HepG2 (cell line): ENCODE results near the gene RASD1. TPM values are rescaled to one million over a fixed set of nuclear protein-coding genes. Genes with fewer than 3 reads are reported as not detected.

Experiments
- ATAC-seq: fragments of 200-7000 bp; cut with Tn5 transposase; 3 replicates; pipeline ENCODE4 v1.9.1; 2020; ENCODE audit warnings: mild to moderate bottlenecking, moderate library complexity
- BruUV-seq: library from RNA; stranded (reverse); fragments of 400-500 nt; replicated peaks from 2 replicates; lab custom pipeline; 2021; lab: Mats Ljungman, UMichigan
- CTCF ChIA-PET: fragments of 300-600 bp; formaldehyde crosslinking; extraction: SDS; loops from one replicate; lab custom pipeline; 2021; ENCODE audit warnings: low total read pairs, inconsistent platforms, low intra/inter-chr PET ratio; lab: Yijun Ruan, JAX
- POLR2A ChIA-PET: fragments of 350-600 bp; sonication (Branson Sonifier 250); formaldehyde crosslinking; loops from one replicate; lab custom pipeline; 2020; ENCODE audit warnings: antibody characterized with exemption, inconsistent platforms; lab: Yijun Ruan, JAX
- DNase-seq: peaks from one replicate; pipeline ENCODE4 v3.0.0-alpha.2; 2015; ENCODE audit warnings: low spot score
- FAIRE-seq: peaks from 3 replicates; lab custom pipeline; 2011; peaks lifted over from hg19 to GRCh38; lab: Jason Lieb, UNC
- H2AFZ ChIP-seq: one replicate; pipeline ENCODE4 v1.6.1; 2011; ENCODE audit warnings: low read length, inconsistent platforms
- H3K27ac ChIP-seq: fragments of 300-600 bp; 3 replicates; pipeline ENCODE4 v1.8.0; 2011; ENCODE audit warnings: mixed run types, mild to moderate bottlenecking, mixed read lengths, low read length, inconsistent platforms; ENCODE audit not compliant: insufficient read depth; ENCODE audit errors: extremely low read length
- H3K27me3 ChIP-seq, 2 experiments: fragments of 200-600 bp in 1 of 2; 2 replicates in 1 of 2; 3 replicates in 1 of 2; pipeline versions ENCODE4 v1.6.0 to v1.8.0; 2011; ENCODE audit warnings: low read length in 2 of 2, mild to moderate bottlenecking in 2 of 2, moderate library complexity in 2 of 2, inconsistent platforms in 1 of 2; ENCODE audit not compliant: insufficient read depth in 2 of 2, control insufficient read depth in 1 of 2
- H3K36me3 ChIP-seq, 2 experiments: fragments of 200-600 bp in 1 of 2; replicated peaks in 1 of 2; 2 replicates in 1 of 2; 3 replicates in 1 of 2; pipeline versions ENCODE4 v1.5.1 to v1.8.0; 2011; ENCODE audit warnings: low read length in 2 of 2, inconsistent platforms in 1 of 2; ENCODE audit not compliant: insufficient read depth in 2 of 2, control insufficient read depth in 1 of 2
- H3K4me1 ChIP-seq: 2 replicates; pipeline ENCODE4 v1.5.1; 2012; ENCODE audit warnings: low read length, inconsistent platforms; ENCODE audit not compliant: insufficient read depth
- H3K4me2 ChIP-seq: 2 replicates; pipeline ENCODE4 v1.6.0; 2011; ENCODE audit warnings: low read depth, low read length, inconsistent platforms
- H3K4me3 ChIP-seq, 3 experiments: fragments of 200-600 bp in 1 of 3; sonication (generic), shearing (Covaris generic) in 1 of 3; replicated peaks in 1 of 3; 2 replicates each; pipeline ENCODE4 v1.5.1; 2011 to 2016; ENCODE audit warnings: low read length in 3 of 3, inconsistent platforms in 2 of 3, low read depth in 2 of 3, mild to moderate bottlenecking in 2 of 3, control low read depth in 1 of 3, mixed read lengths in 1 of 3; ENCODE audit not compliant: insufficient read depth in 1 of 3
- H3K79me2 ChIP-seq: one replicate; pipeline ENCODE4 v1.6.1; 2011; ENCODE audit warnings: low read length, inconsistent platforms; ENCODE audit not compliant: insufficient read depth
- H3K9ac ChIP-seq: 2 replicates; pipeline ENCODE4 v1.6.0; 2011; ENCODE audit warnings: mild to moderate bottlenecking, low read depth, low read length, inconsistent platforms; ENCODE audit not compliant: insufficient read depth
- H3K9me3 ChIP-seq: 2 replicates; pipeline ENCODE4 v1.5.1; 2012; ENCODE audit warnings: mild to moderate bottlenecking, low read length
- H4K20me1 ChIP-seq: 2 replicates; pipeline ENCODE4 v1.6.0; 2011; ENCODE audit warnings: inconsistent platforms, mild to moderate bottlenecking, low read length, moderate library complexity; ENCODE audit not compliant: insufficient read depth
- RBM22 ChIP-seq: fragments of 200-400 bp; formaldehyde crosslinking; optimal IDR thresholded peaks from 2 replicates; pipeline ENCODE3; 2017; ENCODE audit warnings: mild to moderate bottlenecking, low read length, moderate library complexity
- SOX13 ChIP-seq, 3 experiments: fragments of 450-650 bp in 1 of 3; sonication (generic) in 1 of 3; formaldehyde crosslinking in 1 of 3; IDR thresholded peaks in 2 of 3; conservative IDR thresholded peaks in 1 of 3; 2 replicates each; pipeline versions ENCODE4 v1.5.0 to v1.6.1; 2016 to 2020; ENCODE audit warnings: antibody characterized with exemption in 1 of 3, mild to moderate bottlenecking in 1 of 3, missing compliant biosample characterization in 1 of 3, missing genetic modification reagents in 1 of 3, moderate library complexity in 1 of 3
- WIZ ChIP-seq: sonication (generic); formaldehyde crosslinking; IDR thresholded peaks from 2 replicates; pipeline ENCODE4 v1.5.1; 2020; ENCODE audit warnings: mild to moderate bottlenecking, missing genetic modification reagents
- ZNF260 ChIP-seq: sonication (generic); formaldehyde crosslinking; IDR thresholded peaks from 2 replicates; pipeline ENCODE4 v1.4.0; 2020; ENCODE audit warnings: missing genetic modification reagents, low read depth, mild to moderate bottlenecking, borderline replicate concordance
- ZNF670 ChIP-seq: sonication (generic); formaldehyde crosslinking; IDR thresholded peaks from 2 replicates; pipeline ENCODE4 v1.8.0; 2022; ENCODE audit warnings: mild to moderate bottlenecking, missing genetic modification reagents, borderline replicate concordance
- ZNF749 ChIP-seq: sonication (generic); formaldehyde crosslinking; IDR thresholded peaks from 2 replicates; pipeline ENCODE4 v1.8.0; 2022; ENCODE audit warnings: mild to moderate bottlenecking, missing genetic modification reagents, moderate library complexity, borderline replicate concordance
- ZNF773 ChIP-seq: sonication (generic); formaldehyde crosslinking; IDR thresholded peaks from 2 replicates; pipeline ENCODE4 v1.4.0; 2020; ENCODE audit warnings: missing genetic modification reagents, borderline replicate concordance
- WGBS: methylation state at CpG from one replicate; pipeline ENCODE4 v1.1.6; 2017; ENCODE audit warnings: low lambda C conversion rate; 5-methylcytosine and 5-hydroxymethylcytosine counted together
- in situ Hi-C: cut with HindIII; loops from 2 replicates; pipeline ENCODE4 v1.10.0; 2017; ENCODE audit warnings: low pct_unique_long_range_greater_than_20kb; ENCODE audit not compliant: extremely low pct_ligation_motif_present
- intact Hi-C: fragments of 100-400 bp; cut with micrococcal nuclease; formaldehyde crosslinking; loops from one replicate; pipeline ENCODE4 v1.10.0; 2022; ENCODE audit not compliant: unreplicated experiment
- polyA plus RNA-seq, 8 experiments: library from polyadenylated mRNA; depleted of rRNA in 3 of 8; stranded (reverse) in 7 of 8; unstranded in 1 of 8; fragments of >200 nt; fragmentation: Illumina TruSeq in 4 of 8; extraction: Trizol in 4 of 8; gene quantifications; 2 replicates each; pipeline versions ENCODE4 v1.2.1 to v1.2.3, GENCODE V29; 2011 to 2016; ENCODE audit warnings: low read depth in 4 of 8, missing spikeins in 1 of 8, mixed read lengths in 1 of 8; ENCODE audit not compliant: insufficient read depth in 1 of 8
- total RNA-seq, 5 experiments: library from RNA; depleted of rRNA; stranded (reverse); fragments of >200 nt; fragmentation: Illumina TruSeq; extraction: Trizol; gene quantifications; 2 replicates each; pipeline ENCODE4 v1.2.3, GENCODE V29; 2016; ENCODE audit warnings: low read depth in 1 of 5
- TF ChIP-seq, protein P1 (sequence below): sonication (generic); formaldehyde crosslinking; conservative IDR thresholded peaks from 2 replicates; pipeline ENCODE4 v1.5.0; 2020; ENCODE audit warnings: missing genetic modification reagents

RASD1 gene
- total and polyA plus RNA-seq, 2 of the 13 experiments (the other 11 are each of a cell fraction or from before 2014, with no cell fraction given): 1.6 to 4.2 TPM

DNA sequence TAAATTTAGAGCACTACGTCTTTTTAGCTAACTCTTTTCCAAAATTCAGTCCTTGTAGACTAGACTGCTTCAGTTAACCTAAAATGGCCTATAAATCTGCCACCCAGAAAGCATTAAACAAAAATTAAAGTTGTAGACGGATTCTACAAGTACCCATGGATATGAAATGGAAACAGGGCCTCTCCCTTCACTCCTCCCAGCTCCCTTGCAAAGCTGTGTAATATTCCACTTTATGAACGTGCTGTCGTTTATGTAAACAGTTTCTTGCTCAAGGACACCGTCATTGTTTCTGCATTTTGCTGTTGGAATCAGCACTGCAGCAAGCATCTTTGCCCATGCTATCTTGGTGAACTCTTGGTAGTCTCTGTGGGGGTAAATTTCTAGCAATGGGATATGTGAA, 14.3 kb downstream of the RASD1 start:
- in situ Hi-C loops (no loop called here), intact Hi-C loops (no loop called here)
- BruUV-seq: no TSS peak
- Histone ChIP-seq H4K20me1 (0 out of 2 replicates have a peak, but pooled peaks cover 2% of the 10 kb centered on the region), H3K4me1 (peaks cover 49% of the 10 kb centered on the region), H2AFZ (no peak overlapping the region), H3K9me3 (no peaks in the 10 kb centered on the region), H3K4me2 (no peak overlapping the region), H3K9ac (no peak overlapping the region), H3K4me3 (no peak overlapping the region), H3K27me3 (peaks cover 0 to 5% of the 10 kb centered on the region in 2 experiments; a peak in 1 of 5 replicates), H3K27ac (no peak overlapping the region), H3K79me2 (peaks cover 73% of the 10 kb centered on the region), H3K36me3 (peaks cover 14 to 41% of the 10 kb centered on the region in 2 experiments; a peak in 4 of 5 replicates)
- POLR2A ChIA-PET: interaction anchor here (0.5 to 1.4 kb wide), 3 partner anchors 20 to 35 kb away, joined by 3 to 5 read pairs (median 4); no protein-coding TSS in a partner anchor
- no peak for FAIRE-seq
- 80% methylated on average over 5 of the region's 5 CpGs for WGBS
- ATAC-seq: no peak
- CTCF ChIA-PET: no interaction called here
- TF ChIP-seq SOX13 (IDR thresholded peaks at IDR 0.05) (no peak), SOX13 (CRISPR knock-in tag; conservative IDR thresholded peaks at IDR 0.05 in 1 of 2, IDR thresholded peaks at IDR 0.05 in 1 of 2) (0 out of 4 replicates have a peak, but pooled peaks of 1 of the 2 experiments have one; percentile 16), ZNF773 (CRISPR knock-in tag) (no peak), RBM22 (no peak), ZNF670 (no peak), ZNF749 (CRISPR knock-in tag) (no peak), ZNF260 (CRISPR knock-in tag) (0 out of 2 replicates have a peak, but pooled peaks have one; percentile 93), WIZ (CRISPR knock-in tag) (no peak)
- TF ChIP-seq, protein P1, sequence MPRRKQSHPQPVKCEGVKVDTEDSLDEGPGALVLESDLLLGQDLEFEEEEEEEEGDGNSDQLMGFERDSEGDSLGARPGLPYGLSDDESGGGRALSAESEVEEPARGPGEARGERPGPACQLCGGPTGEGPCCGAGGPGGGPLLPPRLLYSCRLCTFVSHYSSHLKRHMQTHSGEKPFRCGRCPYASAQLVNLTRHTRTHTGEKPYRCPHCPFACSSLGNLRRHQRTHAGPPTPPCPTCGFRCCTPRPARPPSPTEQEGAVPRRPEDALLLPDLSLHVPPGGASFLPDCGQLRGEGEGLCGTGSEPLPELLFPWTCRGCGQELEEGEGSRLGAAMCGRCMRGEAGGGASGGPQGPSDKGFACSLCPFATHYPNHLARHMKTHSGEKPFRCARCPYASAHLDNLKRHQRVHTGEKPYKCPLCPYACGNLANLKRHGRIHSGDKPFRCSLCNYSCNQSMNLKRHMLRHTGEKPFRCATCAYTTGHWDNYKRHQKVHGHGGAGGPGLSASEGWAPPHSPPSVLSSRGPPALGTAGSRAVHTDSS (CRISPR knock-in tag): no peak
- DNase-seq: no peak
